Measurements from ENCODE around the gene IL1RAP.

The IL1RAP gene

GRCh38 chr3:190521998-190522397 is 8.1 kb downstream of the IL1RAP start:
- H3K4me2 ChIP-seq, result no peak overlapping the region
- no peaks in the 10 kb centered on the region for H3K27me3 ChIP-seq (ENCODE audit: insufficient read depth, low read depth)
- H3K9ac ChIP-seq, result no peak overlapping the region
- no peak overlapping the region for H2AFZ ChIP-seq (ENCODE audit: low read depth)
- H3K27ac ChIP-seq, result no peak overlapping the region
- TF ChIP-seq CTCF (conservative IDR thresholded peaks at IDR 0.05; ENCODE audit: low read depth, low read length), result no peak
- H3K36me3 ChIP-seq (ENCODE audit: insufficient read depth), result no peaks in the 10 kb centered on the region
- H3K4me3 ChIP-seq (IDR thresholded peaks at IDR 0.05; ENCODE audit: insufficient read depth, low read depth, low read length), result no peak overlapping the region
- no peaks in the 10 kb centered on the region for H3K79me2 ChIP-seq (ENCODE audit: insufficient read depth, low read depth)
- H4K20me1 ChIP-seq (ENCODE audit: insufficient read depth), result no peaks in the 10 kb centered on the region
- H3K4me1 ChIP-seq (ENCODE audit: low read depth, poor library complexity, severe bottlenecking), result no peaks in the 10 kb centered on the region

GRCh38 chr3:190522621-190523222 is 8.8 kb downstream of the IL1RAP start:
- no peak overlapping the region for H3K4me3 ChIP-seq (IDR thresholded peaks at IDR 0.05; ENCODE audit: insufficient read depth, low read depth, low read length)
- no peaks in the 10 kb centered on the region for H3K4me1 ChIP-seq (ENCODE audit: low read depth, poor library complexity, severe bottlenecking)
- no peaks in the 10 kb centered on the region for H3K79me2 ChIP-seq (ENCODE audit: insufficient read depth, low read depth)
- H3K4me2 ChIP-seq, result no peak overlapping the region
- no peaks in the 10 kb centered on the region for H3K27me3 ChIP-seq (ENCODE audit: insufficient read depth, low read depth)
- TF ChIP-seq CTCF (conservative IDR thresholded peaks at IDR 0.05; ENCODE audit: low read depth, low read length), result no peak
- no peak overlapping the region for H2AFZ ChIP-seq (ENCODE audit: low read depth)
- H4K20me1 ChIP-seq (ENCODE audit: insufficient read depth), result no peaks in the 10 kb centered on the region
- no peak overlapping the region for H3K9ac ChIP-seq
- no peaks in the 10 kb centered on the region for H3K36me3 ChIP-seq (ENCODE audit: insufficient read depth)
- H3K27ac ChIP-seq, result no peak overlapping the region

- Histone ChIP-seq H2AFZ (ENCODE audit: low read depth) (no peak overlapping the region), H4K20me1 (ENCODE audit: insufficient read depth) (no peaks in the 10 kb centered on the region), H3K9ac (no peak overlapping the region), H3K36me3 (ENCODE audit: insufficient read depth) (no peaks in the 10 kb centered on the region), H3K79me2 (ENCODE audit: insufficient read depth, low read depth) (no peaks in the 10 kb centered on the region), H3K4me1 (ENCODE audit: low read depth, poor library complexity, severe bottlenecking) (no peaks in the 10 kb centered on the region), H3K4me3 (IDR thresholded peaks at IDR 0.05; ENCODE audit: insufficient read depth, low read depth, low read length) (no peak overlapping the region), H3K27me3 (ENCODE audit: insufficient read depth, low read depth) (no peaks in the 10 kb centered on the region), H3K4me2 (no peak overlapping the region), H3K27ac (no peak overlapping the region)
- no peak for TF ChIP-seq CTCF (conservative IDR thresholded peaks at IDR 0.05; ENCODE audit: low read depth, low read length)
Observed at GRCh38 chr3:190524942-190525341, 11.1 kb downstream of the IL1RAP start.

- Histone ChIP-seq H3K79me2 (ENCODE audit: insufficient read depth, low read depth) (no peaks in the 10 kb centered on the region), H3K27ac (no peak overlapping the region), H3K36me3 (ENCODE audit: insufficient read depth) (no peaks in the 10 kb centered on the region), H3K27me3 (ENCODE audit: insufficient read depth, low read depth) (no peaks in the 10 kb centered on the region), H2AFZ (ENCODE audit: low read depth) (no peak overlapping the region), H3K4me3 (IDR thresholded peaks at IDR 0.05; ENCODE audit: insufficient read depth, low read depth, low read length) (no peak overlapping the region), H4K20me1 (ENCODE audit: insufficient read depth) (no peaks in the 10 kb centered on the region), H3K4me1 (ENCODE audit: low read depth, poor library complexity, severe bottlenecking) (no peaks in the 10 kb centered on the region), H3K9ac (no peak overlapping the region), H3K4me2 (no peak overlapping the region)
- no peak for TF ChIP-seq CTCF (conservative IDR thresholded peaks at IDR 0.05; ENCODE audit: low read depth, low read length)
Observed at GRCh38 chr3:190525634-190526033, 11.7 kb downstream of the IL1RAP start.

Data from KMS-11 (cell line).